Endodermal cell (in vitro differentiated cells): ENCODE measurements around the gene RAB31. TPM values are rescaled to one million over a fixed set of nuclear protein-coding genes. Genes with fewer than 3 reads are reported as not detected.
"Not testable (repeated sequence)": the region's sequence is repeated elsewhere in the genome, so short reads cannot be mapped to it uniquely, and the experiment has no call there.

ENCODE experiments used
- DNase-seq: peaks from one replicate; pipeline ENCODE4 v3.0.0-alpha.2; 2017
- H3K27ac ChIP-seq: 2 replicates; pipeline ENCODE4 v1.5.1; 2013; ENCODE audit warnings: mild to moderate bottlenecking, low read depth, low read length, moderate library complexity
- H3K27me3 ChIP-seq: 2 replicates; pipeline ENCODE4 v1.6.1; 2013; ENCODE audit warnings: mild to moderate bottlenecking, low read length, moderate library complexity; ENCODE audit not compliant: insufficient read depth, control insufficient read depth, poor library complexity, severe bottlenecking
- H3K36me3 ChIP-seq: 2 replicates; pipeline ENCODE4 v1.7.0; 2013; ENCODE audit warnings: mild to moderate bottlenecking, low read length, moderate library complexity; ENCODE audit not compliant: control insufficient read depth, insufficient read depth
- H3K4me1 ChIP-seq: one replicate; pipeline ENCODE4 v1.7.0; 2013; ENCODE audit warnings: low read length; ENCODE audit not compliant: control insufficient read depth, insufficient read depth
- H3K4me3 ChIP-seq: 2 replicates; pipeline ENCODE4 v1.5.1; 2013; ENCODE audit warnings: mild to moderate bottlenecking, low read length, moderate library complexity
- H3K9ac ChIP-seq: 2 replicates; pipeline ENCODE4 v1.6.1; 2013; ENCODE audit warnings: mild to moderate bottlenecking, low read length, moderate library complexity; ENCODE audit not compliant: poor library complexity, severe bottlenecking; ENCODE audit errors: extremely low read depth
- H3K9me3 ChIP-seq: 2 replicates; pipeline ENCODE4 v1.6.1; 2013; ENCODE audit warnings: mild to moderate bottlenecking, low read length, moderate library complexity; ENCODE audit not compliant: control insufficient read depth
- H3K27ac Mint-ChIP-seq: 2 replicates; pipeline ENCODE4 v1.8.0; 2020; ENCODE audit warnings: mixed read lengths
- H3K27me3 Mint-ChIP-seq: 2 replicates; pipeline ENCODE4 v1.8.0; 2021; ENCODE audit warnings: mild to moderate bottlenecking, mixed read lengths; ENCODE audit not compliant: insufficient read depth
- H3K36me3 Mint-ChIP-seq: 2 replicates; pipeline ENCODE4 v1.8.0; 2020; ENCODE audit warnings: low read depth, mixed read lengths
- H3K4me1 Mint-ChIP-seq: 2 replicates; pipeline ENCODE4 v1.8.0; 2020; ENCODE audit warnings: mixed read lengths
- H3K4me3 Mint-ChIP-seq: 2 replicates; pipeline ENCODE4 v1.8.0; 2020; ENCODE audit warnings: mild to moderate bottlenecking, moderate library complexity, mixed read lengths
- H3K9me3 Mint-ChIP-seq: 2 replicates; pipeline ENCODE4 v1.8.0; 2020; ENCODE audit warnings: mild to moderate bottlenecking, mixed read lengths
- WGBS, 2 experiments: methylation state at CpG; one replicate each; pipeline versions ENCODE4 v1.1.5 to v1.1.7; 2013; ENCODE audit warnings: missing lambda C conversion rate in 2 of 2, mixed read lengths in 1 of 2; ENCODE audit not compliant: insufficient coverage in 1 of 2, insufficient read length in 1 of 2; 5-methylcytosine and 5-hydroxymethylcytosine counted together
- total RNA-seq, 2 donors: library from RNA; stranded (reverse); fragmentation: NEBNext Ultra II Directional in 1 of 2; extraction: Animal tissue kit (Norgen Biotek cat#: 25700) in 1 of 2; gene quantifications; 2 replicates in 1 of 2; 3 replicates in 1 of 2; pipeline ENCODE4 v1.2.1, GENCODE V29; 2021
- TF ChIP-seq, protein P1 (sequence below): fragments of 200-600 bp; sonication (generic); conservative IDR thresholded peaks from 2 replicates; pipeline ENCODE4 v1.5.0; 2021; ENCODE audit warnings: antibody characterized with exemption, mild to moderate bottlenecking

The RAB31 gene
- total RNA-seq, 2 donors from 2014 or later: 11.7 to 20.3 TPM

DNA sequence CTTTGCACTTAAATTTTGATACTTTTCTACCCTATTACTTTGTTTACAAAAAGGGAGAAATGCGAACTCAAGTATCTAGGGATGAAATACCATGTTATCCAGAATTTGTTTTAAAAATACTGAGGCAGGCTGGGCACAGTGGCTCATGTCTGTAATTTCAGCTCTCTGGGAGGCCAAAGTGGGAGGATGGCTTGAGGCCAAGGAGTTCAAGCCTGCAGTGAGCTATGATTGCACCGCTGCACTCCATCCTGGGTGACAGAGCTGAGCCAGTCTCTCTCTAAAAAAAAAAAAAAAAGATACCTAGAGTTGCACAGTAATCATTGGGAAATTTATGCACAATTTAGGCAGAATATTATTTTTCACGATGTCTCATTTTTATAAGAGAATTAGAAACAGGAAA lies 193.3 kb downstream of the RAB31 start:
- WGBS, 2 experiments: 85% methylated on average over 2 of the region's 3 CpGs; no CpG with 5 or more reads in 1 of the 2 experiments

DNA sequence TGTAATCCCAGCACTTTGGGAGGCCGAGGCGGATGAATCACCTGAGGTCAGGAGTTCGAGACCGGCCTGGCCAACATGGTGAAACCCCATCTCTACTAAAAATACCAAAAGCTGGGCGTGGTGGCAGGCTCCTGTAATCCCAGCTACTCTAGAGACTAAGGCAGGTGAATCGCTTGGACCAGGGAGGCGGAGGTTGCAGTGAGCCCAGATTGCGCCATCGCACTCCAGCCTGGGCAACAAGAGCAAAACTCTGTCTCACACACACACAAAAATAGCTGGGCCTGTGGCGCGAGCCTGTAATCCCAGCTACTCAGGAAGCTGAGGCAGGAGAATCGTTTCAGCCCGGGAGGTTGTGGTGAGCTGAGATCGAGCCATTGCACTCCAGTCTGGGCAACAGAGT lies 194.2 kb downstream of the RAB31 start:
- H3K9ac ChIP-seq, H3K4me1 ChIP-seq, H3K4me3 Mint-ChIP-seq, H3K9me3 ChIP-seq, H3K27ac ChIP-seq, DNase-seq, H3K36me3 ChIP-seq, H3K36me3 Mint-ChIP-seq, H3K4me3 ChIP-seq, H3K9me3 Mint-ChIP-seq, H3K27ac Mint-ChIP-seq: not testable (repeated sequence)
- WGBS, 2 experiments: 89 to 97% methylated on average over 7 to 14 of the region's 14 CpGs
- H3K27me3 ChIP-seq: peaks cover 66% of the 10 kb centered on the region
- Mint-ChIP-seq H3K27me3 (peaks cover 80% of the 10 kb centered on the region), H3K4me1 (peaks cover 24% of the 10 kb centered on the region)

More for the DNA sequence above, 193.3 kb downstream of the RAB31 start:
- no peaks in the 10 kb centered on the region for H3K36me3 Mint-ChIP-seq
- no peak overlapping the region for H3K4me3 ChIP-seq
- no peak for DNase-seq
- no peaks in the 10 kb centered on the region for H3K9me3 Mint-ChIP-seq
- TF ChIP-seq, protein P1, sequence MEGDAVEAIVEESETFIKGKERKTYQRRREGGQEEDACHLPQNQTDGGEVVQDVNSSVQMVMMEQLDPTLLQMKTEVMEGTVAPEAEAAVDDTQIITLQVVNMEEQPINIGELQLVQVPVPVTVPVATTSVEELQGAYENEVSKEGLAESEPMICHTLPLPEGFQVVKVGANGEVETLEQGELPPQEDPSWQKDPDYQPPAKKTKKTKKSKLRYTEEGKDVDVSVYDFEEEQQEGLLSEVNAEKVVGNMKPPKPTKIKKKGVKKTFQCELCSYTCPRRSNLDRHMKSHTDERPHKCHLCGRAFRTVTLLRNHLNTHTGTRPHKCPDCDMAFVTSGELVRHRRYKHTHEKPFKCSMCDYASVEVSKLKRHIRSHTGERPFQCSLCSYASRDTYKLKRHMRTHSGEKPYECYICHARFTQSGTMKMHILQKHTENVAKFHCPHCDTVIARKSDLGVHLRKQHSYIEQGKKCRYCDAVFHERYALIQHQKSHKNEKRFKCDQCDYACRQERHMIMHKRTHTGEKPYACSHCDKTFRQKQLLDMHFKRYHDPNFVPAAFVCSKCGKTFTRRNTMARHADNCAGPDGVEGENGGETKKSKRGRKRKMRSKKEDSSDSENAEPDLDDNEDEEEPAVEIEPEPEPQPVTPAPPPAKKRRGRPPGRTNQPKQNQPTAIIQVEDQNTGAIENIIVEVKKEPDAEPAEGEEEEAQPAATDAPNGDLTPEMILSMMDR: no peak
- H3K27ac ChIP-seq: no peak overlapping the region
- no peaks in the 10 kb centered on the region for H3K36me3 ChIP-seq
- peaks cover 6% of the 10 kb centered on the region for H3K9me3 ChIP-seq
- peaks cover 80% of the 10 kb centered on the region for H3K27me3 Mint-ChIP-seq
- no peak overlapping the region for H3K27ac Mint-ChIP-seq
- H3K4me1 Mint-ChIP-seq: peaks cover 24% of the 10 kb centered on the region
- no peak overlapping the region for H3K4me3 Mint-ChIP-seq
- H3K27me3 ChIP-seq: peaks cover 62% of the 10 kb centered on the region
- no peak overlapping the region for H3K9ac ChIP-seq
- peaks cover 4% of the 10 kb centered on the region for H3K4me1 ChIP-seq

DNA sequence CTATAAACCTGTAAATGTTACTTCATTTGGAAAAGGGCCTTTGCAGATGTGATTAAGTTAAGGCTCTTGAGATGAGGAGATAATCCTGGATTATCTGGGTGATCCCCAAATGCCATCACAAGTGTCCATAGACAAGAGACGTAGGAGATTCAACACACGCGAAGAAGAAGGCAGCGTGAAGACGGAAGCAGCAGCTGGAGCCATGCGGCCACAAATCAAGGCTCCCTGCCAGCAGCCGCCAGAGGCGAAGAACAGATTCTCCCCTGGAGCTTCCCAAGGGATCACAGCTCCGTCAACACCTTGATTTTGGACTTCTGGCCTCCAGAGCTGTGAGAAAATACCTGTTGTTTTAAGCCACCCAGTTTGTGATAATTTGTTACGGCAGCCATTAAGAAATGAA lies 194.7 kb downstream of the RAB31 start:
- 67 to 88% methylated on average over 9 to 10 of the region's 10 CpGs for WGBS, 2 experiments
- no peaks in the 10 kb centered on the region for H3K36me3 ChIP-seq
- peaks cover 68% of the 10 kb centered on the region for H3K27me3 ChIP-seq
- no peaks in the 10 kb centered on the region for H3K9me3 Mint-ChIP-seq
- peaks cover 24% of the 10 kb centered on the region for H3K4me1 Mint-ChIP-seq
- H3K27ac Mint-ChIP-seq: no peak overlapping the region
- H3K36me3 Mint-ChIP-seq: no peaks in the 10 kb centered on the region
- DNase-seq: peak; percentile 73
- no peak overlapping the region for H3K27ac ChIP-seq
- H3K9ac ChIP-seq: no peak overlapping the region
- H3K4me1 ChIP-seq: peaks cover 4% of the 10 kb centered on the region
- no peak overlapping the region for H3K4me3 Mint-ChIP-seq
- no peak overlapping the region for H3K4me3 ChIP-seq
- TF ChIP-seq, protein P1: no peak
- H3K27me3 Mint-ChIP-seq: peaks cover 80% of the 10 kb centered on the region
- H3K9me3 ChIP-seq: no peaks in the 10 kb centered on the region

DNA sequence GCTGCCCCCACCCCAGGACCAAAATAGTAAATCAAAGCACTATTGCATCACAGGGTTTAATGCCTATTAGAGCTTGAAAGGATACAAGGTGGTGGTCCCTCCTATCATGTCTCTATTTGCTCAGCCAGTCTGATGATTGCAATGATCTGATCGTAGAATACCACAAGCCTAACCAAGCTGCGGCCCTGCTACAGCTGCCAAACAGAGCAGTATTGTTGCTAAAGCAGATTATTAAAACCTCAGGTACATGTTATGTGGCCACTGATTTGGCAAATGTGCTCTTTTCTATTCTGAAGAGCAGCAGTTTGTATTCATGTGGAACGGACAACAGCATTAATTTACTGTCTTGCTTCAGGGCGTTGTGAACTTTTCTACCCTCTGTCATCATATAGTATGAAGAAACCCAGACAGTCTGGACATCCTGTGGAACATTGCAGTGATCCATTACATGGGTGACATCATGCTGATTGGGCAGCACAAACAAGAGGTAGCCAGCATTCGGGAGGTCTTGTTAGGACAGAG lies 197.4 kb downstream of the RAB31 start:
- WGBS, 2 experiments: 89 to 95% methylated on average over 5 of the region's 5 CpGs
- no peak overlapping the region for H3K27ac Mint-ChIP-seq
- no peak overlapping the region for H3K4me3 Mint-ChIP-seq
- peaks cover 80% of the 10 kb centered on the region for H3K27me3 Mint-ChIP-seq
- no peaks in the 10 kb centered on the region for H3K36me3 Mint-ChIP-seq
- no peak overlapping the region for H3K4me3 ChIP-seq
- no peaks in the 10 kb centered on the region for H3K4me1 ChIP-seq
- no peak overlapping the region for H3K27ac ChIP-seq
- no peak overlapping the region for H3K9ac ChIP-seq
- no peaks in the 10 kb centered on the region for H3K9me3 ChIP-seq
- no peaks in the 10 kb centered on the region for H3K36me3 ChIP-seq
- peaks cover 9% of the 10 kb centered on the region for H3K4me1 Mint-ChIP-seq
- no peaks in the 10 kb centered on the region for H3K9me3 Mint-ChIP-seq
- peaks cover 74% of the 10 kb centered on the region for H3K27me3 ChIP-seq
- DNase-seq: no peak
- TF ChIP-seq, protein P1: no peak
